NCI-H446 (cell line): Measurements from ENCODE around the gene CACNA2D4.
"Not testable (repeated sequence)": the region's sequence is repeated elsewhere in the genome, so short reads cannot be mapped to it uniquely, and the experiment has no call there.

Experiments
- DNase-seq, 2 experiments: peaks; one replicate each; lab custom pipeline; 2025; lab: John Stamatoyannopoulos, UW

CACNA2D4 gene, protein sequence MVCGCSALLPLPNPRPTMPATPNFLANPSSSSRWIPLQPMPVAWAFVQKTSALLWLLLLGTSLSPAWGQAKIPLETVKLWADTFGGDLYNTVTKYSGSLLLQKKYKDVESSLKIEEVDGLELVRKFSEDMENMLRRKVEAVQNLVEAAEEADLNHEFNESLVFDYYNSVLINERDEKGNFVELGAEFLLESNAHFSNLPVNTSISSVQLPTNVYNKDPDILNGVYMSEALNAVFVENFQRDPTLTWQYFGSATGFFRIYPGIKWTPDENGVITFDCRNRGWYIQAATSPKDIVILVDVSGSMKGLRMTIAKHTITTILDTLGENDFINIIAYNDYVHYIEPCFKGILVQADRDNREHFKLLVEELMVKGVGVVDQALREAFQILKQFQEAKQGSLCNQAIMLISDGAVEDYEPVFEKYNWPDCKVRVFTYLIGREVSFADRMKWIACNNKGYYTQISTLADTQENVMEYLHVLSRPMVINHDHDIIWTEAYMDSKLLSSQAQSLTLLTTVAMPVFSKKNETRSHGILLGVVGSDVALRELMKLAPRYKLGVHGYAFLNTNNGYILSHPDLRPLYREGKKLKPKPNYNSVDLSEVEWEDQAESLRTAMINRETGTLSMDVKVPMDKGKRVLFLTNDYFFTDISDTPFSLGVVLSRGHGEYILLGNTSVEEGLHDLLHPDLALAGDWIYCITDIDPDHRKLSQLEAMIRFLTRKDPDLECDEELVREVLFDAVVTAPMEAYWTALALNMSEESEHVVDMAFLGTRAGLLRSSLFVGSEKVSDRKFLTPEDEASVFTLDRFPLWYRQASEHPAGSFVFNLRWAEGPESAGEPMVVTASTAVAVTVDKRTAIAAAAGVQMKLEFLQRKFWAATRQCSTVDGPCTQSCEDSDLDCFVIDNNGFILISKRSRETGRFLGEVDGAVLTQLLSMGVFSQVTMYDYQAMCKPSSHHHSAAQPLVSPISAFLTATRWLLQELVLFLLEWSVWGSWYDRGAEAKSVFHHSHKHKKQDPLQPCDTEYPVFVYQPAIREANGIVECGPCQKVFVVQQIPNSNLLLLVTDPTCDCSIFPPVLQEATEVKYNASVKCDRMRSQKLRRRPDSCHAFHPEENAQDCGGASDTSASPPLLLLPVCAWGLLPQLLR

DNA sequence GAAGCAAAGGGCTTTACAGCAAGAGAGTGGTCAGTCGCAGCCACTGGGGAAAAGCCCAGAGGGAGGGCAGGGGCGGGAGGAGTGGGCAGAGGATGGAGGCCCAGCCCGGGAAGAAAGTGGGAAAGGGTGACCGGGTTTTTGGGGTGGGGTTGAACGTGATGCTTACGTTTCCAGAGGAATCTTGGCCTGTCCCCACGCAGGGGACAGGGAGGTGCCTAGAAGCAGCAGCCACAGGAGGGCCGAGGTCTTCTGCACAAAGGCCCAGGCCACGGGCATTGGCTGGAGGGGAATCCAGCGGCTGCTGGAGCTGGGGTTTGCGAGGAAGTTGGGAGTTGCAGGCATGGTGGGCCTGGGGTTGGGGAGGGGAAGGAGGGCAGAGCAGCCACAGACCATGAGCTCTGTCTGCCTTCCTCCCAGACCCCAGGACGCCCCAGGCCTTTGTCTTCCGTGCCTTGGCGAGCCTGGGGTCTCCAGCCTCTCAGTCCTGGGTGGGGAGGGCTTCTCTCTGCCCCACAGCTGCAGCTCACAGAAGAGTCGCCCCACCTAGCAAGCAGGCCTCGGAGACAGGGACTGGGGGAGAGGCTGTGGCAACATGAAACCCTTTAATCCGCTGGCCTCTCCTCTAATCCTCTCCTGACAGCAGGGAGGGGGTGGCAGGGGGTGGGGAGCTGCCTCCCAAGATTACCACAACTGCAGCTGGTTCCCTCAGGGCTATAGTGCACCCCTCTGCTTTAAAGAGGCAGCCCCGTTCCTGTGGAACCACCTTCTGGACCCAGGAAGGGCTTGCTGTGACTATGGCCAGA lies at the start of gene CACNA2D4:
TSS of gene CACNA2D4 (minus strand) at position 572 of the 803 bp plus-strand sequence. CDS start at position 393, 179 bp downstream.
- no peak for DNase-seq

DNA sequence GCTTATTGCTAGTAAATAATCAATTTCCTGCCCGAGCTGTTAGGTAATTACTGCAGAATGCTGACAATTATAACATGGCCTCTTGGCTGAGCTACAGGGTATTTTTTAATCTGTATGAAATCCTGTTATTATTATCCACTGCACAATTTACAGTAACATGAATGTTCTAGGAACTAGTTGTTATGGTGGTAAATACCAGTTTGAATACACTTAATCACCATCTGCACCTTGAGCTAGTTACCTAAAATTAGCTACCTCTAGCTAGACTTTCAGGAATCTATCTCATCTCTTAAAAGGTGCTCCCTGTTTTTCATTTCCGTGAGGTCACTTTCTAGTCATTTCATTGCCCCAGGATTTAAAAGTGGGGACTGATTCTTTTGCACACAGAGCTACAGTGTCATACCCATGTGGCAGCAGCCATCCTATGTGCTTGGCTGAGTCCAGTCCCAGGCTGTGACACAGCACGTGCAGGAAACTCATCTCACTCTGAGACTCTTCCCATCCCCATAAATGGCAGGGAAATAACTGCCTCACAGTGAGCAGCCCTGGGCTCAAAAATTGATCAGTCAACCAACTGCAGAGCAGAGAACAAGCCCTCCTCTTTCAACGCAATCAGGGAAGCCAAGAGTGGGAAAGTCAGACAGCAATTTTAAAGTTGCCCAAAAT lies 48.2 kb upstream of the CACNA2D4 start:
- DNase-seq: no peak

DNA sequence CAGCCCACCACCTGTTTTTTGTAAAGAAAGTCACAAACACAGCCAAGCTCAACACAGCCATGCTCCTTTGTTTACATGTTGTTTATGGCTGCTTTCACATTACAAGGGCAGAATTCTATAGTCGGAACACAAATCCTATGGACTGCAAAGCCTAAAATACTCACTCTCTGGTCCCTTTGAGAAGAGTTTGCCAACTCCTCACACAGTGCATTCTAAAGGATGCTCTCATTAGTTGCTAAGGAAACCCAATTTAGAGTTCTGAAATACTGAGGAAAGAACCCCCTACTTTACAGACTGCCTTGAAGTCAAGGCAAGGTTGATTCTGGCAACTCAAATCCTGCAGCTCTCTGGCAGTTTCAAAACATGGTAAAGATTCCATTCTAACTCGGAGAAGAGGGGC lies 47.5 kb upstream of the CACNA2D4 start:
- no peak for DNase-seq

DNA sequence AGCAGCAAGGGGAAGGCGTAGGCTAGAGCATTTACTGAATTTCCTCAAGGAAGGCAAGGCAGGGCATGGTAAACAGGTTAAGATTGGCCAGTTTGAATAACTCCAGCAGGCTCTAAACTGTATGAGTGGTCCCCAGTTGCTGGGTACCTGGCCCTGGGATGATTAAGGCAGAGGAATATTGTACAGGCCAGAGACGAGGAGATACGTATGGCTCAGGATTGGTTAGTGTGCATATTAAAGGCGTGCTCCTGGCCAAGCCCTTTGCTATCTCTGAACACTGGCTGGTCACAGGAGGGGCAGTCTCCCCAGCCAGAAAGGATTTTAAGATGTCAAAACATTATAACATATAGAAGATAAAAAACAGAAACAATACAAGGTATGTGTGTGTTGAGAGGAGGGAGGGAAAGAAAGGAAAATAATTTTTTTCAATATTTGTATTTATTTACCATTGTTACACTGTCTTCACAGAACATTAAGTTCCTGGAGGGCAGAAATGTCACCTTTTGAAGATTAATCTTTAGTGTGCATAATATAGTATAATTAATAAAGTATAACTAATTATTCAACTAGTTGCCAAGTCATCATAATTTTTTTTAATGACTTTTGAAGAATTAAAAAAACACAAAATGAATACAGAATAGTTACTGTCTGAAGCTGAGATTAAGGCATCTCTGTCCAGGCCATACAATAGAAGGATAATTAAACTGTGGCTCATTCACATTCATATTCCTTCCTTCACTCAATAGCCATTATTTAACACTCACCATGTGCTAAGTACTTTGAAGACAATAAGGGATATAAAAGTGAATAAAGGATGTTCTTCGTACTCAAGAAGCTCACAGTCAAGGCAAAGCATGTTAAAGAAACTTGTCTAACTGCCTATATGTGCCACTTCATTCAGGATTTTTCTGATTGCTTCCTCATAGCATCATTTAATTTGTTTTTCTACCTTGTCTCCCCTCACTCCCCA lies 43.9 kb upstream of the CACNA2D4 start:
- DNase-seq: no peak

- no peak for DNase-seq
Measured at GRCh38 chr12:1956716-1957115, 38.3 kb upstream of the CACNA2D4 start.

DNA sequence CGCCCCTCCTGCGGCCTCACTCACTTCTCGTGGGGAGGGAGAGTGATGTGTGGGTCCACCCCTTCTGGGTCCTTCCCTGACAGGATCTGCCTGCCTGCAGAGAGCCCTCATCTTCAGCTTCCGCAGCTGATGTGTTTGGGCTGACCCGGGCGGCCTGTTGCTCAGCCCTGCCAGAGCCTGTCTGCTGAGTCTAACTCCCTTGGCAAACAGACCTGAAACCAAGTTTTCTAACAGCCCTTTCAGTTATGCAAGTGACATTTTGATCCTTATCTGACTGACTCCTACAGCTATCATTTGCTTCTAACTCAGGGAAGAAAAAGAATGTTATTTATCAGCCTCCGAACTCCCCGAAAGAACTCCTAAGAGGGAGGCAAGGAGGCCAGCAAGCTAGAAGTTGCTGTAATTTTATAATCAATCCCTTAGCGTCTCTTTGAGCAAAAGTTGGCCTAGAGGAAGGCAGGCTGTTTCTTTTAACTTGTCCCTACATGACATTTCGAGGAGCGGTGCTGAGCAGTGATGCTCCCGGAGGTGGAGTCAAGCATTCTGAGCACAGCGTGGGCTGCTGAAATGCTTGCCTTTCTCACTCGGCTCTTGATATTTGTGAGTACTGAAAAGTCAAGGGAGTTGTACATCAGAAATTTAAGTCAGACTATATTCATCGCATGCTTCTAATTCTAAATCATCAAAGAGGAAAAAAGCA lies 31.5 kb upstream of the CACNA2D4 start:
- no peak for DNase-seq

GRCh38 chr12:1948883-1949282 lies 30.4 kb upstream of the CACNA2D4 start:
- DNase-seq: no peak

DNA sequence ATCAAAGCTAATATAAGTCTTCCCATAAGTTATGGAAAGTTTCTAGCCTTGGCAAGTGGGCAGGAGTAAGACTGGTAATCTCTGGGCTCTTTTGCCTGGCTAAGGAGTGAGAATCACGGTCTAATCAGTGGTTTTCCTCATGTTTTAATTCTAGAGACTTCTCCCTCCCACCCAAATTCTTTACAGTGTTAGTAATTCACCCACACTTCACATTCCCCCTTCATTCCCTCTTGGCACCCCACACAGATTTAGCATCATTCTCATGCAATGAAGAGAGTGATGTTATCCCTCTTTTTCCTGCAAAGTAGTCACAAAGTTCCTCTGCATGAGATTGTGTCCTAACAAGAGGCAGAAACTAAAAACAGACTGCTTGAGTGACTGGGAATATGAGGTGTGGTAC lies 28.6 kb upstream of the CACNA2D4 start:
- no peak for DNase-seq

GRCh38 chr12:1946296-1946695 lies 27.8 kb upstream of the CACNA2D4 start:
- DNase-seq: no peak

GRCh38 chr12:1945502-1945901 lies 27.1 kb upstream of the CACNA2D4 start:
- DNase-seq: not testable (repeated sequence)

- peak; percentile 86 to 92 for DNase-seq
Measured at GRCh38 chr12:1939801-1940607, 21.6 kb upstream of the CACNA2D4 start.

DNA sequence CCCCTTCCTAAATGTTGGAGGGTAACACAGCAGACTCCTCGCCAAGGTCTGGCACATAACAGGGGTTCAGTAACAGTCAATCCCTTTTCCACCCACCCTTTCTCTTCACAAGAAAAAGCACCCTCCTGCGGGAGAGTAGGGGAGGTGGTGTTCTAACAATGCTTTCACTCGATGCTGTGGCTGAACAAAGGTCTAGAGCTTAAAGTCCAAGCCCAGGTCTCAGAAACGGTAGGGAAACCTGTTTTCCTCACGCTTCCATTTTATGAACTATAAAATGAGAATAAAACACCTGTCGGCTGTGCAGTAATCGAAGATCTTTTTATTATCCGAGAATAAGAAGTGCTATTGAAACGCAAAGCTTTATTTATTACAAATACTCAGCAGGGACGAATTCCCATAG lies 20.9 kb upstream of the CACNA2D4 start:
- DNase-seq: no peak

DNA sequence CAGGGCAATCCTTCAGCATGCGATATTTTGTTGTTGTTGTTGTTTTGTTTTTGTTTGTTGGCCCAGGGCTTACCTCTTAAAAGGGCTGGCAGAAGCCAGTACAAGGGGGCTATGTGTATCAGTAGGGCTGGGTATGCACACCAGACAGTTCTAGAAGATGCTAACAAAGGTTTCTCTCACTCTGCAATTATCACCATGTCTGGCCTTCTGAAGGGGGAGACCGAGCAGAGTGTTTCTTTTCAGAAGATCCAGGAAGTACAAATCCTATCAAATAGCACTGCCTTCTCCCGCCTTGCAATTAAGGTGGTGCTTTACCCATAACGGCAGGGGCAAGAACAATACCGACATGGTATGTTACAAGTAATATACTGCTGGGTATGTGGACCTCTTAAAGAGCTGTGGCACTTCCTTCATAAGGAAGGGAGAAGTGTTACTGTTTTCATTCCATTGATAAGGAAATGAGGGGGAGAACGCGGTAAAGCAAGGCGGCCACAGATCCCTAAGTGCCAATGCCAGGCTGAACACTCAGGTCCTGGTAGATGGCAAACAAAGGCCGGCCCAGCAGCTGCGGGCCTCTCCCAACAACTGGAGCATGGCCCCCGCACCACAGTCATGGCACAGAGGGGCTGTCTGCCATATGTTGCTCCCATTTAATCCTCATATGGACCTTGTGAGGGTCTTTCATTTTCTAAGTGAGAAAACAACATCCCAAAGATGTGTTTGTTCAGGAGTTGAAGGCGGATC lies 19.2 kb upstream of the CACNA2D4 start:
- no peak for DNase-seq

- DNase-seq: peak; percentile 90 to 96
Measured at GRCh38 chr12:1936406-1937320, 18.2 kb upstream of the CACNA2D4 start.

DNA sequence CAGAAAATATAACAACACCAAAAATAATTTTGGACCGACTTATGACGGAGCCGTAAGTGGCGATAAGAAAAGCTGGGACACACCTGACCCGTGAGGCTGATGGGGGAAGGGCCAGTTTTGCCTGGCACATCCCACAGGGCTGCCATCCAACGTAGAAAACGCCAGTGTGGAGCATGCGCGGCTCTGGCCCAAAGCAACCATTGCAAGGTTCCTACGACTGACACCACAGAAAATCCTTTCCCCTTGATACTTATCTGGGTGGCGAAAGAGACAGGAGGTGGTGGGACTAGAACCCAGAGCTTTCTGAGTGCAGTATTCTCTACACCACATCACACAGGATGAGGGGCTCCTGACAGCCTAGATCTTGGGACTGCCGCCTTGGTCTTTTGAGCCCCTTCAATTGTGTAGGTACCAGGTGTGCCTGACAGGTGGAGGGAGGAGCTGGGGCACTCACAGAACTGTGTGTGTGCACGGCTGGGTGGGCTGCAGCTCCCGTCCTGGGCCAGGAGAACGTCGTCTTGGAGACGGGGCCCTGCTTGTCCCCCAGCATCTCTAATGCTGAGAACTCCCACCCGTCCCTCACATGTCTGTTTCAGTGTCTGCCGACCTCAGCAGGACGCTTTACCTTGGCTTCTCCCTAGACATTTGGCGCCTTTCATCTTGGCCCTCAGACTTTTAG lies 17.4 kb upstream of the CACNA2D4 start:
- DNase-seq: peak in 1 of 2 experiments; percentile 48

- no peak for DNase-seq
Measured at GRCh38 chr12:1935242-1935641, 16.8 kb upstream of the CACNA2D4 start.
